Caki2 (cell line): ENCODE results near the gene RANGAP1. TPM values are rescaled to one million over a fixed set of nuclear protein-coding genes. Genes with fewer than 3 reads are reported as not detected.

Source experiments
- DNase-seq: peaks from one replicate; pipeline ENCODE4 v3.0.0-alpha.2; 2015; ENCODE audit warnings: low read depth
- in situ Hi-C: cut with HindIII; loops from 2 replicates; pipeline ENCODE4 v1.10.0; 2016; ENCODE audit warnings: low sequenced_read_pairs, low pct_unique_long_range_greater_than_20kb, mixed read lengths
- total RNA-seq: library from RNA; depleted of rRNA; stranded (reverse); fragments of >200 nt; shearing (Covaris generic); gene quantifications from 2 replicates; pipeline ENCODE4 v1.2.3, GENCODE V29; 2014; ENCODE audit warnings: low replicate concordance

Gene RANGAP1
- total RNA-seq, 1 experiment from 2014 or later, result 208 TPM

GRCh38 chr22:41241133-41241676 lies 44.8 kb downstream of the RANGAP1 start:
- DNase-seq, result no peak
- in situ Hi-C loops, result no loop called here

DNA sequence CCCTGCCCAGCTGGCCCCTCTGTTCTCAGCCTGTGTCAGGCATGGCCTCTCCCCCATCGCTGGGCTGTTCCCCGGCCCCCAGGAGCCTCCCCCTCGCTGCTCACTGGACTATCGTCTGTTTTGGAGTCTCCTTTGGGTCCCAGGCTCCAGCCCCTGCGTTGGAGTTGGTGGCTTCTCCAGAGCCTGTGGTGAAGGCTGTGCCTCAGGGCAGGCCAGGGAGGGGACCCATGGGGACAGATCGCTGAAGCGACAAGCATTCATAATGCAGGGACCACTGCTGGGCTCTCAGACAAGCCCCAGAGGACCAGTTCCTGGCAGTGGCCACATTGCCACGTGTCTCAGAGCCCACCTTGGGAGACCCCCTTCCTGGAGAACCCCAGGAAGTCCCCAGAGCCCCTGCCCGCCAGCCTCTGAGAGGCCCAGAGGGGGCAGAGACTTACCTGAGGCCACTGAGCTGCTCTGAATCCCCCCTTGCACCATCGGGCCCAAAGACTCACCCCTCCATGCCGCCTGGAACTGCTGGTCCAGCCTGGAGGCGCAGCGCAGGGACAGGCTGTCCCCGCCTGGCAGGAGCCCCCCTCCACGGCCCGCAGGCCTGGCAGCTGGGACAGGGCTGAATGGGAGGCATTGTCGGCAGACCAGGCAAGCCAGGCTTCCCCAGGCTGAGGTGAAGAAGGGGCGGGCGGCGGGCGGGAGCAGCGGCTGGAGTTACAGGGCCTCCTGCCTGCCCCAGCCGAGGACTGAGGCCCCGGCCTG lies 45.4 kb downstream of the RANGAP1 start, which contains the start of gene CHADL:
Gene CHADL (minus strand): TSS at position 555 of the 756 bp plus-strand sequence. CDS start 50 bp downstream, at position 505.
- in situ Hi-C loops, result no loop called here
- DNase-seq, result no peak

GRCh38 chr22:41239443-41240128 lies 46.4 kb downstream of the RANGAP1 start:
- no peak for DNase-seq
- in situ Hi-C loops, result no loop called here

GRCh38 chr22:41238570-41239442 lies 47.2 kb downstream of the RANGAP1 start:
- in situ Hi-C loops, result no loop called here

DNA sequence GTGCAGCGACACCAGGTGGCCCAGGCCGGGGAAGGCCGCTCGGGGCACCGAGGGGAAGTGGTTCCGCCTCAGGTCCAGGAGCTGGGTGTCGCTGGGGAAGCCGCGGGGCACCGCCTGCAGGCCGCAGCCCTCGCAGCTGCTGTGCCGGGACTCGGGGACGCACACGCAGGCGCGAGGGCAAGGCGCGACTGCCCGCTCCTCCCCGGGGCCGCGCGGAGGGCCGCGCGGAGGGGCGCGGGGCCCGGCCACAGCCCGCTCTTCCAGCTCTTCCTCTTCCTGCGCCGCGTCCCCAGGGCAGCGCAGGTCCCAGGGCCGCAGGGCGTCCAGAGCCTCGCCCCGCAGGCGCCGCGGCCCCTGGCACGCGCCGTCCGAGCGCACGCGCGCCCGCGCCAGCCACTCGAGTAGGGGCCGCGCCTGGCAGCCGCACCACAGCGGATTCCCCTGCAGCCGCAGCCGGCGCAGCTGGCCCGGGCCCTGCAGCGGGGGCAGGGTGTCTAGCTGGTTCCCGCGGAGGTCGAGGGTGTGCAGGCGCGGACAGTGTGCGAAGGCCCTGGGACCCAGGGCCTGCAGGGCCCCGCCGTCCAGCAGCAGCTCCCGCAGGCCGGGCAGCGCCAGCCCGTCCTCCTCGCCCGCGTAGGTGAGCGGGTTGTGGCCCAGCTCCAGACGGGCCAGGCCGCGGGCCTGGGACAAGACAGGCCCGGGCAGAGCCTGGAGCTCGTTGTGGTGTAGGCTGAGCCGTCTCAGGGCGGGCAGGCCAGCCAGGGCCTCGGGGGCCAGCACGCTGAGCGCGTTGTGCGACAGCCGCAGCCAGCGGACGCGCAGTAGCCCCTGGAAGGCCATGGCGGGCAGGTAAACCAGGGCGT lies 48.0 kb downstream of the RANGAP1 start:
- in situ Hi-C loops, result no loop called here
- no peak for DNase-seq

More at GRCh38 chr22:41238570-41239442, 47.2 kb downstream of the RANGAP1 start:
- DNase-seq, result no peak

DNA sequence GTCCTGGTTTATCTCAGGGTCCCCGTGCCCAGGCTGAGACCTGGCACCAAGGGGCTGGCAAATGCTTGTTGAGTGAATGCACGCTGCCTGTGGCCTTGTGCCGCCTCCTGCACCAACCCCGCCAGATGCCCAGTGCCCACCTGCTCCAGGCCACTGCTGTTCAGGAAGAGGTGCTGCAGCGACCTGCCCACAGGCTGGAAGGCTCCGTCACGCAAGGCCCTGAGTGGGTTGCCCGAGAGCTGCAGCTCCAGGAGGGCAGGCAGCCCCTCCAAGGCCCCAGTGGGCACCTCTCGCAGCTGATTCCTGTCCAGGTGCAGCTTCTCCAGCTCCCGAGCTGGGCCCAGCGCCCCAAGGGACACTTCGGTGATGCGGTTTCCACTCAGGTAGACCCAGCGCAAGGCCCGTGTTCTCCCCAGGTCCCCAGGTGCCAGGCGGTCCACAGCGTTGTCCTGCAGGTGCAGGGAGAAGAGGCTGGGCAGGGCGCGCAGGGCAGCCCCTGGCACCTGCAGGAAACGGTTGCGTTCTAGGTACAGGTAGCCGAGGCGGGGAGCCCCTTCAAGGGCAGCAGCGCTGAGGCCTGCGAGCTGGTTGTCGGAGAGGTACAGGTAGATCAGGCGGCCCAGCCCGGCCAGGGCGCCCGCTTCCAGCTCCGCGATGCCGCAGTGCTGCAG lies 48.8 kb downstream of the RANGAP1 start:
- in situ Hi-C loops, result no loop called here
- no peak for DNase-seq

GRCh38 chr22:41234815-41235695 lies 50.9 kb downstream of the RANGAP1 start:
- in situ Hi-C loops, result no loop called here
- DNase-seq, result no peak

DNA sequence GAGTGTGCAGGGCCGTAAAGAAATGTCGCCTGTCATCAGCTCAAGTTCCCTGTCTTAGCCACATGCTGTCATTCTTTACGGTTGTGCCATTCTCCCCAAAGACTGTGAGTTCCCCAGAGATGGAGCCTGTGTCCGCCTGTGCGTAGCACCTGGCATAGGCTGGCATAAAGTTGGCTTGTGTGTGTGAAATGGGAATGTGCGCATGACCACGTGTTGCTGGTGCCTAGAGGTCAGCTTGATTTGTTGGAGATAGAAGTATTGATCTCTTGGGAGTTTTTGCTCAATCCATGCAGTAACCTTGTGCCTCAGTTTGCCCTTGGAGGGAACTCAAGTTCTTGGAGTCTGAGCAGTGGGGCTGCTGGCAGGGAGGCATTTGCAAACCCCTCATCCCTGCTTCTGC lies 54.6 kb downstream of the RANGAP1 start:
- no peak for DNase-seq
- in situ Hi-C loops, result no loop called here

- no peak for DNase-seq
- in situ Hi-C loops, result no loop called here
Observed at GRCh38 chr22:41230401-41230785, 55.6 kb downstream of the RANGAP1 start.

- in situ Hi-C loops, result no loop called here
- DNase-seq, result no peak
Observed at GRCh38 chr22:41229730-41230400, 56.1 kb downstream of the RANGAP1 start.

DNA sequence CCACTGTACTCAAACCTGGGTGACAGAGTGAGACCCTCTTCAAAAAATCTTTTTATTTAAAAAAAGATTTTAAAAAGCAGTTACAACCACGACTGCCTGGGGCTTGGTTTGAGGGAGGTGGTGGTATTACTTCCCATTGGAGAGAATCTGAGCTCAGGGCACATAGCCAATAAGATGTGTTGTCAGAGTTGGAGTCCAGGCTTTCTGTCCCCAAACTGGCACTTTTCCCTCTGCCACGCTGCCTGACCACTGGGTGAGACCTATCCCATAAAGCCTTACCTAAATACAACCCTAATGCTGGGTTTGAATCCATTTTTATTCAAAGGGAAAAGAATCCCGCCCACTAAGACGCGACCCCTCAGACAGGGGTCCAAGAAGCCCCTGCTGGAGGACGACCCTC lies 56.8 kb downstream of the RANGAP1 start:
- DNase-seq, result no peak
- in situ Hi-C loops, result no loop called here

DNA sequence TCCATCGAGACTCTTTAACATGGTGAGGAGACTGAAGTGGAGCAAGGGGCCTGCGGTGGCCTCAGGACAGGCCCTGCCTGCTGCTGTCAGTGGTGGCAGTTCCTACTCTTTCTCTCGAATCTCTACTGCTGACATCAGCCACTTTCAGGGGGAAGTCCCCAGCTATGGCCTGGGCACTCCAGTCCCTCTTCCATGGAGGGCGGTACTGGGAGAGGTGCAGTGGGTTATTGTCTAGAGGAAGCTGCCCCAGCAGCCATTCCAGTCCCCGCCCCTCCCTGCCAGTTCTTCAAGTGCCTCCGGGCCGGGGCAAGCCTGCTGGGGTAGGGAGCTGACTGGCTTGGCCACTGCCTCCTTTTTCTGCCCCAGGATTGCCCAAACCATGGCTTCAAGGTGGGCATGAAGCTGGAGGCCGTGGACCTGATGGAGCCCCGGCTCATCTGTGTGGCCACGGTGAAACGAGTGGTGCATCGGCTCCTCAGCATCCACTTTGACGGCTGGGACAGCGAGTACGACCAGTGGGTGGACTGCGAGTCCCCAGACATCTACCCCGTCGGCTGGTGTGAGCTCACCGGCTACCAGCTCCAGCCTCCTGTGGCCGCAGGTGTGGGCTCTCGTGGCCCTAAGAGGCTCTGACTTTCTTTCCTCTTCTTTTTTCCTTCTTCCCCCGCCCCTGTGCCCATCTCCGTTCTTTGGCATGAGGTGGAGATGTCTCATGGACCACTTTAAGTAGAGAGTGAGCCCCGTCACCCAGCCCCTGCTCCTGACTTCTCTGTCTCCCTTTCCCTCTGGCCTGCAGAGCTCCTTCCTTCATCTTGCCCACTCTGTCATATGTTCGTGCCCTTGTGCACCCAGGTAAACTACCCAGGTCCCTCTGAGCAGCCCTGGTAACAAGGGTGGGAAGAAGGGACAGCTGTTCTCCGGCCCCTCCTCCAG lies 59.0 kb downstream of the RANGAP1 start:
- no peak for DNase-seq
- in situ Hi-C loops, result no loop called here

- DNase-seq, result no peak
Observed at GRCh38 chr22:41223535-41223934, 62.5 kb downstream of the RANGAP1 start.

DNA sequence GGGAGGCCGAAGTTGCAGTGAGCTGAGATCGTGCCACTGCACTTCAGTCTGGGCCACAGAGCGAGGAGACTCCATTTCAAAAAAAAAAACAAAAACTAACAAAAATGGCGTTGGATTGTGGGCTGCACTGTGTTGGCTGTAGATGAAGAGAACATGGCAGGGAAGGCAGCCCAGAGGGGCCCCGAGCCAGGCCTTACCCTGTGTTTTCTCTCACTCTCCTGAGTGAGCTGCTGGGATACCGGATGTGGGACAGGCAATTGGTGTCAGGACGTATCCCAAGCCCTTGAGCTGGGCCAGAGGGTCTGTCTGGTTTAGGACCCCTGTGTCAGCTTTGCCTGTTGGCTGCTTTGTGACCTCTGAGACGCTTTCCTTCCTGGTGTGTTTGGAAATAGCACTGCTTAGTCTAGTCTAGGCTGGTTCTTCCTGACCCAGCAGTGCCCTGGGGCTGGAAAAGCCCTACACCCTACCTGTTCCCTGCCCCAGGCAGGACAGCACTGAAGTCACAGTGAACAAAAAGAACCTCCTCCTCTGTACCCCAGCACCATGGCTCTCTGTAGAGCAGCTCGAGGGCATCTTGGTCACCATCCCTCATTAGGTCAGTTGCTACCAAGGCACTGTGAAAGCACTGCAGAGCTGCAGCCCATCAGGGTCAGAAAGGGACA lies 63.0 kb downstream of the RANGAP1 start:
- in situ Hi-C loops, result no loop called here
- no peak for DNase-seq

More at GRCh38 chr22:41223535-41223934, 62.5 kb downstream of the RANGAP1 start:
- in situ Hi-C loops, result no loop called here
